ENCODE data around the gene TMEM248. TPM values are rescaled to one million over a fixed set of nuclear protein-coding genes. Genes with fewer than 3 reads are reported as not detected.
"Not testable (repeated sequence)": the region's sequence is repeated elsewhere in the genome, so short reads cannot be mapped to it uniquely, and the experiment has no call there.

Gene TMEM248
- total and polyA plus RNA-seq, 8 donors, result 15.9 to 64.0 (median 49.1) TPM

DNA sequence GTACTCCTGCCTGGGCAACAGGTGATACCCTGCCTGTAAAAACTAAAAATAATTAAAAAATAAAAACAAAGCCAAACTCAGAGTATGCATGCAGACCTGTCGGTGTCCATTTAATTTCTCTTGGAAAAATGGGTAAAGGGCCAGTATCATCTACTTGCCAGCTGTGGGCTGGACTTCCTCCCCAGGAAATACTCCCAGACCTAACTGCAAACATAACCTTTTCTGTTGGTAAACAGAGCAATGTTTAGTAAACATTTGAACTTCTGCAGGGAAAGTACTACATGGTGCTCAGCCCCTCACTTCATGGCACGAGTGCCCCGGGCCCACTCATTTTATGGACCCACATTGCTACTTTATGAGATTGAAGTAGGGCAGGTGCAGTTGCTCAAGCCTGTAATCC lies 10.2 kb upstream of the TMEM248 start:
- ATAC-seq, result no peak
- H3K36me3 ChIP-seq, result no peaks in the 10 kb centered on the region
- intact Hi-C loops (cut with DNase I), result no loop called here
- H3K4me3 ChIP-seq, result no peak overlapping the region
- no peaks in the 10 kb centered on the region for H3K9me3 ChIP-seq
- 70 to 90% methylated on average over 3 of the region's 3 CpGs for whole genome bisulfite sequencing, 2 donors
- DNase-seq, result no peak
- H3K27me3 ChIP-seq, result no peaks in the 10 kb centered on the region
- no peak for FAIRE-seq
- no peaks in the 10 kb centered on the region for H3K4me1 ChIP-seq
- TF ChIP-seq, protein P1, sequence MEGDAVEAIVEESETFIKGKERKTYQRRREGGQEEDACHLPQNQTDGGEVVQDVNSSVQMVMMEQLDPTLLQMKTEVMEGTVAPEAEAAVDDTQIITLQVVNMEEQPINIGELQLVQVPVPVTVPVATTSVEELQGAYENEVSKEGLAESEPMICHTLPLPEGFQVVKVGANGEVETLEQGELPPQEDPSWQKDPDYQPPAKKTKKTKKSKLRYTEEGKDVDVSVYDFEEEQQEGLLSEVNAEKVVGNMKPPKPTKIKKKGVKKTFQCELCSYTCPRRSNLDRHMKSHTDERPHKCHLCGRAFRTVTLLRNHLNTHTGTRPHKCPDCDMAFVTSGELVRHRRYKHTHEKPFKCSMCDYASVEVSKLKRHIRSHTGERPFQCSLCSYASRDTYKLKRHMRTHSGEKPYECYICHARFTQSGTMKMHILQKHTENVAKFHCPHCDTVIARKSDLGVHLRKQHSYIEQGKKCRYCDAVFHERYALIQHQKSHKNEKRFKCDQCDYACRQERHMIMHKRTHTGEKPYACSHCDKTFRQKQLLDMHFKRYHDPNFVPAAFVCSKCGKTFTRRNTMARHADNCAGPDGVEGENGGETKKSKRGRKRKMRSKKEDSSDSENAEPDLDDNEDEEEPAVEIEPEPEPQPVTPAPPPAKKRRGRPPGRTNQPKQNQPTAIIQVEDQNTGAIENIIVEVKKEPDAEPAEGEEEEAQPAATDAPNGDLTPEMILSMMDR (IDR thresholded peaks at IDR 0.05), result no peak
- no peak overlapping the region for H3K27ac ChIP-seq

DNA sequence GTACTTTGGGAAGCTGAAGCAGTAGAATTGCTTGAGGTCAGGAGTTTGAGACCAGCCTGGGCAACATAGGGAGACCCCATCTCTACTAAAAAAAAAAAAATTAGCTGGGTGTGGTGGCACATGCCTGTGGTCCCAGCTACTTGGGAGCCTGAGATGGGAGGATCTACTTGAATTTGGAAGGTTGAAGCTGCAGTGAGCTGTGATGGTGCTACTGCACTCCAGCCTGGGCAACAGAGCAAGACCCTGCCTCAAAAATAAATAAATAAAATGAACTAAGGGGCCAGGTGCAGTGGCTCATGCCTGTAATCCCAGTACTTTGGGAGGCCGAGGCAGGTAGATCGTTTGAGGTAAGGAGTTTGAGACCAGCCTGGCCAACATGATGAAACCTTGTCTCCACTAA lies 9.8 kb upstream of the TMEM248 start:
- DNase-seq; intact Hi-C loops (cut with DNase I); FAIRE-seq; H3K27me3 ChIP-seq; H3K27ac ChIP-seq; H3K4me3 ChIP-seq; H3K4me1 ChIP-seq; H3K9me3 ChIP-seq; ATAC-seq; H3K36me3 ChIP-seq: not testable (repeated sequence)
- WGBS, 2 donors, result 92 to 93% methylated on average over 2 of the region's 2 CpGs

DNA sequence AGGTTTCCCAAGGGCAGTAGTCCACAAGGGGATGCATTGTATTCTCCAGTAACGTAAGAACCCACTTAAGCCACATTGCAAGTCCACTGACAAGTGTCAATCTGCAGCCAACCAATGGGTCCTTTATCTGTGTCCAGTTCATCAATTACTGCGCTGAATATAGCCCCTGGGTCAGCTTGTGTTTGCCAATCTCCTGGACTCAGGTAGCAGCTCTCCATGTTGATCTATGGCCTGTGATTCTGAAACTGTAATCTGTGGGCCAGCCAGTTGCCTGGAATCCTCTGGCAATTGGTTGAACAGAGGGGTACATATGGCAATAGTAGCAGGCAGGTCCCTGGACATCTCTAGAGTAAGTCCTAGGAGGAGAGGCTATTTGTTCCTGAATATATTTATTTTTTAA lies 8.8 kb upstream of the TMEM248 start:
- Histone ChIP-seq H3K9me3 (no peaks in the 10 kb centered on the region), H3K4me3 (no peak overlapping the region), H3K4me1 (no peaks in the 10 kb centered on the region), H3K36me3 (no peaks in the 10 kb centered on the region), H3K27ac (no peak overlapping the region), H3K27me3 (no peaks in the 10 kb centered on the region)
- TF ChIP-seq, protein P1 (IDR thresholded peaks at IDR 0.05), result no peak
- intact Hi-C loops (cut with DNase I), result no loop called here
- ATAC-seq, result no peak
- DNase-seq, result no peak
- WGBS, 2 donors, result 68 to 79% methylated on average over 2 of the region's 2 CpGs
- no peak for FAIRE-seq

DNA sequence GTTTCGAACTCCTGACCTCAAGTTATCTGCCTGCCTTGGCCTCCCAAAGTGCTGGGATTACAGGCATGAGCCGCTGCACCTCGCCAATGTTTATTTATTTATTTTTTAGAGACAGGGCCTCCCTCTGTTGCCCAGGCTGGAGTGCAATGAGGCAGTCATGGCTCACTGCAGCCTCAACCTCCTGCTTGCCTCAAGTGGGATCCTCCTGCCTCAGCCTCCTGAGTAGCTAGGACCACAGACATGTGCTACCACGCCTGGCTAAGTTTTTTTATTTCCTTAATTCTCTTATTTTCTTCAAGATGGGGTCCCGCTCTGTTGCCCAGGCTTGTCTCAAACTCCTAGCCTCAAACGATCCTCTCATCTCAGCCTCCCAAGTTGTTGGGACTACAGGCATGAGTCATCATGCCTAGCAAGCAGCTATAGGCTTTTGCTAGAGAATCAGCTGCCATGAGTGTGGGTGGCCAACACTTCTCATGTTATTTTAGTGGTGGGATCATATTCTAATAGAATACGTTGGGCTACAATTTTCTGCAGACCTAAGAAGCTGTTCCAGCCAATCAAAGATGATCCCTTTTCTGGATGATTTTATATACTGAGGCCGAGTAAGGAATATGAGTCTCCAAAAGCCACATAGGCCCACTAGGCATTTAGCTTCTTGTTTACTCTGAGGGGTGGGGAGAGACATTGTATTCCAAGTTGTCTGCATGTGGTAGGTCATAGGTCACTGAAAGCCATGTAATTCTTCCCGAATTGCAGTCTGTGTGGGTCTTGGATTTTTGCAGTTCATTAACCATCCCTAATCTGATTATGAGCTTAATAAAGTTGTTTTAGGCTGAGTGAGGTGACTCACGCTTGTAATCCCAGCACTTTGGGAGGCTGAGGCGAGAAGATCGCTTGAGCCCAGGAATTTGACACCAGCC lies 7.6 kb upstream of the TMEM248 start:
- Histone ChIP-seq H3K27ac (no peak overlapping the region), H3K36me3 (no peaks in the 10 kb centered on the region), H3K27me3 (no peaks in the 10 kb centered on the region), H3K4me3 (no peak overlapping the region), H3K4me1 (no peaks in the 10 kb centered on the region), H3K9me3 (no peaks in the 10 kb centered on the region)
- FAIRE-seq (no peak), ATAC-seq (no peak), DNase-seq (no peak)
- 84 to 89% methylated on average over 12 of the region's 12 CpGs for WGBS, 2 donors
- TF ChIP-seq, protein P1 (IDR thresholded peaks at IDR 0.05), result no peak
- intact Hi-C loops (cut with DNase I), result no loop called here

DNA sequence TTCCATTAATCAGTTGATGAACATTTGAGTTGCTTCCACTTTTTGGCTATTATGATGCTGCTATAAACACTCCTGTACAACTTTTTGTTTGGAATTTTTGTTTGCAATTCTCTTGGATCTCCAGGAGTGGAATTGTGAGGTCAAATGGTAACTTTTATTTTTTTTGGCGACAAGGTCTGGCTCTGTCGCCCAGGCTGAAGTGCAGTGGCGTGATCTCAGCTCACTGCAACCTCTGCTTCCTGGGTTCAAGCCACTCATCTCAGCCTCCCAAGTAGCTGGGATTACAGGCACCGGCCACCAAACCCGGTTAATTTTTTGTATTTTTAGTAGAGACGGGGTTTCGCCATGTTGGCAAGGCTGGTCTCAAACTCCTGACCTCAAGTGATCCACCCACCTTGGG lies 3.1 kb upstream of the TMEM248 start:
- FAIRE-seq; H3K4me3 ChIP-seq; intact Hi-C loops (cut with DNase I); H3K27ac ChIP-seq; DNase-seq; H3K36me3 ChIP-seq; H3K9me3 ChIP-seq; H3K27me3 ChIP-seq; ATAC-seq: not testable (repeated sequence)
- WGBS, 2 donors, result 78 to 82% methylated on average over 7 of the region's 7 CpGs
- H3K4me1 ChIP-seq, result peaks cover 4 to 13% (median 6%) of the 10 kb centered on the region in 3 donors

DNA sequence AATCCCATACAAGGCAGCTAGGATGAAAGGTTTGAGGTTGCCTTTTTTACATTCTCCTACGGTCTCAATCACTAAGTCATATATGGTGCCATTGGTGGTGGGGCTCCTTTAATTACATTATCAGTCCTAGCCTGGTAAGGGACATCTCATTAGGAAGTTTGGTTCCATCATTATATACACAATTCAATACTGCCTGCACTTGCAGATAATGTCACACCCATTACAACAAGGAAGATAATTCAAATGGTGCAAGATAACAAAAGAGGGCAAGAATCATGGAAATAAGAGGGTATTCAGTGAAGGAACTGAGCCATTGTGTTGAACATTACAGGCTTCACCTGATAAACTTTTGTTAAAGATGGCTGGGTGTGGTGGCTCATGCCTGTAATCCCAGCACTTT lies 1.7 kb upstream of the TMEM248 start:
- intact Hi-C loops (cut with DNase I), result no loop called here
- Histone ChIP-seq H3K36me3 (no peaks in the 10 kb centered on the region), H3K4me3 (no peak overlapping the region), H3K4me1 (peaks cover 6 to 21% (median 13%) of the 10 kb centered on the region in 3 donors), H3K9me3 (no peaks in the 10 kb centered on the region), H3K27me3 (no peaks in the 10 kb centered on the region), H3K27ac (no peak overlapping the region)
- FAIRE-seq, result no peak
- no peak for DNase-seq
- no peak for ATAC-seq
- WGBS, 2 donors, result 97 to 100% methylated on average over 1 of the region's 1 CpG
- TF ChIP-seq, protein P1 (IDR thresholded peaks at IDR 0.05), result no peak

All from pancreas (tissue), 10 donors.